Measurements from ENCODE around the gene KCNQ5. TPM values are rescaled to one million over a fixed set of nuclear protein-coding genes. Genes with fewer than 3 reads are reported as not detected.

The KCNQ5 gene
- total RNA-seq, 1 donor from 2014 or later: 2.1 TPM

GRCh38 chr6:72650081-72650745 lies 28.3 kb downstream of the KCNQ5 start:
- Histone ChIP-seq H3K36me3 (ENCODE audit: control insufficient read depth, insufficient read depth, low read length) (no peaks in the 10 kb centered on the region), H3K4me3 (ENCODE audit: low read depth, low read length) (no peak overlapping the region), H3K27me3 (ENCODE audit: control insufficient read depth, insufficient read depth, low read length) (no peaks in the 10 kb centered on the region)
- no peak for FAIRE-seq
- TF ChIP-seq CTCF (IDR thresholded peaks at IDR 0.05; ENCODE audit: insufficient read depth, low read length, severe bottlenecking): no peak
- peak; percentile 68 for DNase-seq (ENCODE audit: low read depth)

GRCh38 chr6:72651174-72651573 lies 29.3 kb downstream of the KCNQ5 start:
- no peak for TF ChIP-seq CTCF (IDR thresholded peaks at IDR 0.05; ENCODE audit: insufficient read depth, low read length, severe bottlenecking)
- DNase-seq (ENCODE audit: low read depth): no peak
- H3K36me3 ChIP-seq (ENCODE audit: control insufficient read depth, insufficient read depth, low read length): no peaks in the 10 kb centered on the region
- H3K27me3 ChIP-seq (ENCODE audit: control insufficient read depth, insufficient read depth, low read length): no peaks in the 10 kb centered on the region
- no peak overlapping the region for H3K4me3 ChIP-seq (ENCODE audit: low read depth, low read length)
- FAIRE-seq: no peak

- Histone ChIP-seq H3K4me3 (ENCODE audit: low read depth, low read length) (no peak overlapping the region), H3K36me3 (ENCODE audit: control insufficient read depth, insufficient read depth, low read length) (no peaks in the 10 kb centered on the region), H3K27me3 (ENCODE audit: control insufficient read depth, insufficient read depth, low read length) (no peaks in the 10 kb centered on the region)
- no peak for TF ChIP-seq CTCF (IDR thresholded peaks at IDR 0.05; ENCODE audit: insufficient read depth, low read length, severe bottlenecking)
- FAIRE-seq: no peak
- DNase-seq (ENCODE audit: low read depth): no peak
Observed at GRCh38 chr6:72651967-72652956, 30.4 kb downstream of the KCNQ5 start.

- DNase-seq (ENCODE audit: low read depth) (no peak), FAIRE-seq (no peak)
- Histone ChIP-seq H3K36me3 (ENCODE audit: control insufficient read depth, insufficient read depth, low read length) (no peaks in the 10 kb centered on the region), H3K27me3 (ENCODE audit: control insufficient read depth, insufficient read depth, low read length) (no peaks in the 10 kb centered on the region), H3K4me3 (ENCODE audit: low read depth, low read length) (no peak overlapping the region)
- no peak for TF ChIP-seq CTCF (IDR thresholded peaks at IDR 0.05; ENCODE audit: insufficient read depth, low read length, severe bottlenecking)
Observed at GRCh38 chr6:72653026-72653425, 31.2 kb downstream of the KCNQ5 start.

- FAIRE-seq: no peak
- TF ChIP-seq CTCF (IDR thresholded peaks at IDR 0.05; ENCODE audit: insufficient read depth, low read length, severe bottlenecking): no peak
- Histone ChIP-seq H3K4me3 (ENCODE audit: low read depth, low read length) (no peak overlapping the region), H3K36me3 (ENCODE audit: control insufficient read depth, insufficient read depth, low read length) (no peaks in the 10 kb centered on the region), H3K27me3 (ENCODE audit: control insufficient read depth, insufficient read depth, low read length) (no peaks in the 10 kb centered on the region)
- DNase-seq (ENCODE audit: low read depth): no peak
Observed at GRCh38 chr6:72654071-72654621, 32.3 kb downstream of the KCNQ5 start.

Data from bronchial epithelial cell (primary cell).